Lower lobe of right lung (tissue), 2 donors: ENCODE measurements around the gene OR6M1. TPM values are rescaled to one million over a fixed set of nuclear protein-coding genes. Genes with fewer than 3 reads are reported as not detected.

Experiments used
- ATAC-seq, 2 donors: fragments of 200-7000 bp; cut with Tn5 transposase; one replicate each; pipeline ENCODE4 v1.9.1; 2020 to 2022; ENCODE audit warnings: mild to moderate bottlenecking in 2 of 2, moderate library complexity in 2 of 2
- DNase-seq: peaks from one replicate; pipeline ENCODE4 v3.0.0-alpha.2; 2020
- H3K27ac ChIP-seq: fragments of 200-600 bp; one replicate; pipeline ENCODE4 v1.8.0; 2022
- H3K27me3 ChIP-seq: fragments of 200-600 bp; one replicate; pipeline ENCODE4 v1.8.0; 2022; ENCODE audit warnings: low read depth
- H3K36me3 ChIP-seq: fragments of 200-600 bp; one replicate; pipeline ENCODE4 v1.8.0; 2022; ENCODE audit warnings: mild to moderate bottlenecking
- H3K4me1 ChIP-seq: fragments of 200-600 bp; one replicate; pipeline ENCODE4 v1.8.0; 2022
- H3K4me3 ChIP-seq: fragments of 200-600 bp; one replicate; pipeline ENCODE4 v1.8.0; 2022; ENCODE audit warnings: mild to moderate bottlenecking
- H3K9me3 ChIP-seq: fragments of 200-600 bp; one replicate; pipeline ENCODE4 v1.8.0; 2022
- CTCF ChIP-seq: fragments of 200-600 bp; IDR thresholded peaks from one replicate; pipeline ENCODE4 v1.8.0; 2022; ENCODE audit warnings: antibody characterized with exemption, mild to moderate bottlenecking
- intact Hi-C: fragments of 100-400 bp; cut with DNase I; formaldehyde crosslinking; loops from one replicate; pipeline ENCODE4 v1.11.0; 2022
- total RNA-seq: library from RNA; stranded (reverse); fragmentation: NEBNext Ultra II Directional; extraction: Animal tissue kit (Norgen Biotek cat#: 25700); gene quantifications from one replicate; pipeline ENCODE4 v1.2.1, GENCODE V29; 2021
- donor health status: DM: no; HTN: yes; CAD: no; lungs with severe emphysema.

OR6M1 gene
- total RNA-seq, 1 donor from 2014 or later: not detected

GRCh38 chr11:123757976-123758375 is 48.2 kb downstream of the OR6M1 start:
- no peak for ATAC-seq
- no peak for DNase-seq
- no peaks in the 10 kb centered on the region for H3K36me3 ChIP-seq
- TF ChIP-seq CTCF: no peak
- H3K27me3 ChIP-seq: no peaks in the 10 kb centered on the region
- no peak overlapping the region for H3K4me3 ChIP-seq
- intact Hi-C loops: no loop called here
- no peaks in the 10 kb centered on the region for H3K9me3 ChIP-seq
- no peak overlapping the region for H3K27ac ChIP-seq
- H3K4me1 ChIP-seq: no peaks in the 10 kb centered on the region

- DNase-seq (no peak), ATAC-seq (no peak)
- Histone ChIP-seq H3K9me3 (no peaks in the 10 kb centered on the region), H3K4me1 (no peaks in the 10 kb centered on the region), H3K36me3 (no peaks in the 10 kb centered on the region), H3K4me3 (no peak overlapping the region), H3K27me3 (no peaks in the 10 kb centered on the region), H3K27ac (no peak overlapping the region)
- TF ChIP-seq CTCF: no peak
- intact Hi-C loops: no loop called here
These were observed 50.3 kb downstream of the OR6M1 start for GRCh38 chr11:123755813-123756212.

Other genes starting within 250 kb of the OR6M1 start
- gene SCN3B, start 151.7 kb downstream of the OR6M1 start, total RNA-seq: 3.2 TPM
- 10.6 TPM for gene ZNF202, start 64.7 kb downstream of the OR6M1 start, total RNA-seq
- gene OR6X1, start 51.8 kb downstream of the OR6M1 start, total RNA-seq: not detected
- gene TMEM225, start 79.3 kb upstream of the OR6M1 start, total RNA-seq: not detected
- not detected for gene OR8D4, start 95.8 kb upstream of the OR6M1 start, total RNA-seq
- not detected for gene OR4D5, start 133.3 kb upstream of the OR6M1 start, total RNA-seq
- not detected for gene OR6T1, start 137.5 kb upstream of the OR6M1 start, total RNA-seq
- gene OR10S1, start 171.4 kb upstream of the OR6M1 start, total RNA-seq: not detected
- gene OR10G6, start 188.8 kb upstream of the OR6M1 start, total RNA-seq: not detected
- not detected for gene OR10G4, start 206.6 kb upstream of the OR6M1 start, total RNA-seq
- not detected for gene OR10G9, start 216.7 kb upstream of the OR6M1 start, total RNA-seq
- not detected for gene OR10G8, start 220.4 kb upstream of the OR6M1 start, total RNA-seq
- gene OR10G7, start 235.0 kb upstream of the OR6M1 start, total RNA-seq: not detected